ENCODE data around the gene TEC.
A peak's percentile ranks its signal among the peaks of the same experiment; 100 is the strongest.

DNA sequence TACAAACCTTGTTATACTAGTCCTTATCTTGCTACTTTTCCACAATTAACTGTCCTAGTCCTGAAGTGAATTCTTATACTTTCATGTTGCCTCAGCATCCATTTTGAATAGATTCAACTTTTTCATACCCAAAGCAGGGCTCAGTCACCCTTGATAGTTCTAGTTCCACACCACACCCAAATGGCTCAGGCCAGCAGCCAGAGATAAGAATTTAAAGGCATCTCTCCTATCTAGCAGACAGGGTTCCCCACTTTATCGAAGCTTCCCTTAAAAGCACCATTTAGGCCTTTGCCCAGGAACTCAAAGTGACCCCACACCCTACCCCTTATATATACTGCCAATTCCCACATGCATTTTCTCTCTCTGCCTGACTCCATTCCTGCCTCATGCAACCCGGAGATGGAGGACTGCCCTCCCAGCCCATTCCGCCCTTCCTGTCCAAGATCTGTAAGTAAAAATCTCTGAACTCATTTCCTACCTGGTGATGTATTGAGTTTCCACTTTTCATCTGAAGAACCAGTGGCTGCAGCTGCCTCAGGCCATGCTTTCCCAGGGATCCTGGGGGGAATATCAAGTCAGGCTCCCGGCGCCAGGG is 71.9 kb downstream of the TEC start:
- TF ChIP-seq ZKSCAN8 (CRISPR knock-in tag; IDR thresholded peaks at IDR 0.05): no peak
- TF ChIP-seq ETV6 (IDR thresholded peaks at IDR 0.05; ENCODE audit: borderline replicate concordance in 1 of 2, low read depth in 2 of 2, low read length in 1 of 2): 0 out of 4 replicates have a peak, but pooled peaks of 1 of the 2 experiments have one; percentile 10
- no peak for TF ChIP-seq ETV6 (CRISPR knock-in tag; IDR thresholded peaks at IDR 0.05; ENCODE audit: borderline replicate concordance)
- TF ChIP-seq E2F3 (CRISPR knock-in tag; IDR thresholded peaks at IDR 0.05): no peak
- no peak for TF ChIP-seq ZNF431 (CRISPR knock-in tag; IDR thresholded peaks at IDR 0.05)
- no peak for TF ChIP-seq HMG20A (CRISPR knock-in tag; conservative IDR thresholded peaks at IDR 0.05)
- no peak; the same call in none of the 2 replicates for TF ChIP-seq NCOR1 (IDR thresholded peaks at IDR 0.05)

Measured in K562 (cell line).